B cell (primary cell): ENCODE measurements around the gene RING1. TPM values are rescaled to one million over a fixed set of nuclear protein-coding genes. Genes with fewer than 3 reads are reported as not detected.

ENCODE experiments used
- ATAC-seq: fragments of 200-7000 bp; cut with Tn5 transposase; one replicate; pipeline ENCODE4 v1.10.0; 2021; ENCODE audit warnings: low read depth, mild to moderate bottlenecking, moderate number of reproducible peaks, moderate library complexity
- CTCF ChIA-PET: fragments of 350-600 bp; sonication (Branson Sonifier 250); formaldehyde crosslinking; loops from one replicate; lab custom pipeline; 2021; ENCODE audit warnings: antibody characterized with exemption, inconsistent platforms; lab: Charles Lee
- POLR2A ChIA-PET: fragments of 350-600 bp; sonication (Branson Sonifier 250); formaldehyde crosslinking; loops from one replicate; lab custom pipeline; 2021; ENCODE audit warnings: antibody characterized with exemption; lab: Charles Lee
- DNase-seq: peaks from one replicate; pipeline ENCODE4 v3.0.0; 2013
- H2AFZ ChIP-seq: 2 replicates; pipeline ENCODE4 v1.6.1; 2012; ENCODE audit warnings: mild to moderate bottlenecking, low read depth, low read length; ENCODE audit not compliant: insufficient read depth, poor library complexity, severe bottlenecking
- H3K27ac ChIP-seq, 2 donors: 1 replicate in 1 of 2; 2 replicates in 1 of 2; pipeline ENCODE4 v1.5.1; 2012 to 2013; ENCODE audit warnings: low read length in 2 of 2, mild to moderate bottlenecking in 2 of 2, moderate library complexity in 1 of 2
- H3K27me3 ChIP-seq, 4 experiments: fragments of 200-600 bp in 1 of 4; sonication (generic) in 1 of 4; replicated peaks in 1 of 4; 1 replicate in 2 of 4; 2 replicates in 2 of 4; pipeline versions ENCODE4 v1.6.1 to v1.7.0; 2013 to 2016; ENCODE audit warnings: low read length in 3 of 4, mild to moderate bottlenecking in 2 of 4, mixed read lengths in 1 of 4, moderate library complexity in 1 of 4; ENCODE audit not compliant: insufficient read depth in 4 of 4, control insufficient read depth in 3 of 4; ENCODE audit errors: control extremely low read depth in 1 of 4
- H3K36me3 ChIP-seq, 2 experiments: replicated peaks in 1 of 2; 1 replicate in 1 of 2; 2 replicates in 1 of 2; pipeline versions ENCODE4 v1.6.1 to v1.7.1; 2013; ENCODE audit warnings: low read length in 1 of 2; ENCODE audit not compliant: insufficient read depth in 2 of 2, control insufficient read depth in 1 of 2; ENCODE audit errors: control extremely low read depth in 1 of 2, extremely low read depth in 1 of 2
- H3K4me1 ChIP-seq, 2 donors: fragments of 200-600 bp in 1 of 2; sonication (generic) in 1 of 2; 1 replicate in 1 of 2; 2 replicates in 1 of 2; pipeline versions ENCODE4 v1.5.1 to v1.6.1; 2013 to 2017; ENCODE audit warnings: low read length in 2 of 2; ENCODE audit not compliant: control insufficient read depth in 2 of 2, insufficient read depth in 2 of 2
- H3K4me2 ChIP-seq: replicated peaks from 2 replicates; pipeline ENCODE3; 2012; ENCODE audit warnings: mild to moderate bottlenecking, low read depth, low read length; ENCODE audit not compliant: poor library complexity, severe bottlenecking
- H3K4me3 ChIP-seq, 5 experiments: fragments of 200-600 bp in 1 of 5; sonication (generic) in 1 of 5; 1 replicate in 3 of 5; 2 replicates in 2 of 5; pipeline versions ENCODE4 v1.5.1 to v1.7.0; 2011 to 2016; ENCODE audit warnings: low read length in 4 of 5, mild to moderate bottlenecking in 4 of 5, low read depth in 2 of 5, control low read depth in 1 of 5, moderate library complexity in 1 of 5; ENCODE audit not compliant: insufficient read depth in 1 of 5; ENCODE audit errors: control extremely low read depth in 1 of 5, extremely low read depth in 1 of 5
- H3K79me2 ChIP-seq: fragments of 200-600 bp; sonication (generic); one replicate; pipeline ENCODE4 v1.6.0; 2016; ENCODE audit warnings: low read length; ENCODE audit not compliant: control insufficient read depth, insufficient read depth
- H3K9ac ChIP-seq: fragments of 200-600 bp; sonication (generic); 2 replicates; pipeline ENCODE4 v1.6.1; 2017; ENCODE audit warnings: mild to moderate bottlenecking, low read length, moderate library complexity
- H3K9me3 ChIP-seq, 3 donors: one replicate each; pipeline versions ENCODE4 v1.6.1 to v1.7.1; 2013; ENCODE audit warnings: low read length in 2 of 3; ENCODE audit not compliant: control insufficient read depth in 2 of 3, insufficient read depth in 1 of 3; ENCODE audit errors: control extremely low read depth in 1 of 3
- H4K20me1 ChIP-seq: 2 replicates; pipeline ENCODE4 v1.6.0; 2012; ENCODE audit warnings: mild to moderate bottlenecking, low read length; ENCODE audit not compliant: insufficient read depth, control insufficient read depth, poor library complexity, severe bottlenecking
- H3K27ac Mint-ChIP-seq: one replicate; pipeline ENCODE4 v1.8.0; 2021; ENCODE audit warnings: mixed read lengths
- H3K27me3 Mint-ChIP-seq: one replicate; pipeline ENCODE4 v1.8.0; 2021; ENCODE audit warnings: mixed read lengths
- H3K4me1 Mint-ChIP-seq: one replicate; pipeline ENCODE4 v1.8.0; 2021; ENCODE audit warnings: mixed read lengths
- H3K4me3 Mint-ChIP-seq: one replicate; pipeline ENCODE4 v1.8.0; 2021; ENCODE audit warnings: mixed read lengths
- H3K9me3 Mint-ChIP-seq: one replicate; pipeline ENCODE4 v1.8.0; 2022; ENCODE audit warnings: mixed read lengths; ENCODE audit not compliant: insufficient read depth
- CTCF ChIP-seq: fragments of 200-600 bp; IDR thresholded peaks from one replicate; pipeline ENCODE4 v1.8.0; 2022; ENCODE audit warnings: antibody characterized with exemption, mild to moderate bottlenecking
- EZH2 ChIP-seq: IDR thresholded peaks from 2 replicates; pipeline ENCODE4 v1.6.1; 2012; ENCODE audit warnings: borderline replicate concordance, low read depth, mild to moderate bottlenecking, moderate library complexity, low read length; ENCODE audit not compliant: insufficient read depth, poor library complexity, severe bottlenecking
- WGBS: methylation state at CpG from one replicate; pipeline ENCODE4 v1.1.5; 2013; ENCODE audit warnings: missing lambda C conversion rate; ENCODE audit not compliant: insufficient coverage; 5-methylcytosine and 5-hydroxymethylcytosine counted together
- intact Hi-C: fragments of 100-400 bp; cut with micrococcal nuclease; formaldehyde crosslinking; loops from one replicate; pipeline ENCODE4 v1.10.0; 2022
- polyA plus RNA-seq: library from polyadenylated mRNA; depleted of rRNA; stranded (reverse); fragments of >200 nt; gene quantifications from 2 replicates; pipeline ENCODE4 v1.2.3, GENCODE V29; 2012
- total RNA-seq, 2 donors: library from RNA; stranded (reverse); fragments of 120-200 nt in 1 of 2; gene quantifications; 1 replicate in 1 of 2; 2 replicates in 1 of 2; pipeline versions ENCODE4 v1.2.3 to v1.2.4, GENCODE V29; 2013 to 2022

Gene RING1
- total and polyA plus RNA-seq, 2 donors (not counting 1 experiment from before 2014, with no cell fraction given) = 37.1 to 44.2 TPM

- no peak for ATAC-seq
- POLR2A ChIA-PET = interaction anchor here (0.8 kb wide), 1 partner anchor 36 kb away, joined by 3 read pairs; the partner anchor contains the start of genes RPS18 and VPS52
- no peak for TF ChIP-seq CTCF
- Mint-ChIP-seq H3K4me3 (no peak overlapping the region), H3K4me1 (no peaks in the 10 kb centered on the region), H3K27ac (no peak overlapping the region), H3K9me3 (no peaks in the 10 kb centered on the region), H3K27me3 (peaks cover 51% of the 10 kb centered on the region)
- Histone ChIP-seq H3K79me2 (no peaks in the 10 kb centered on the region), H3K27me3 (peaks cover 0 to 24% (median 3%) of the 10 kb centered on the region in 4 experiments), H2AFZ (no peak overlapping the region), H3K9me3 (no peaks in the 10 kb centered on the region), H3K27ac (no peak overlapping the region), H3K4me1 (no peaks in the 10 kb centered on the region), H3K4me3 (no peak overlapping the region), H3K4me2 (no peak overlapping the region), H3K9ac (no peak overlapping the region), H4K20me1 (no peaks in the 10 kb centered on the region), H3K36me3 (no peaks in the 10 kb centered on the region)
- no peak for DNase-seq
- intact Hi-C loops = no loop called here
- whole genome bisulfite sequencing = 78% methylated on average over 4 of the region's 6 CpGs
- CTCF ChIA-PET = interaction anchor here (0.7 to 1.3 kb wide), 2 partner anchors 52 to 141 kb away, joined by 3 read pairs; no protein-coding TSS in a partner anchor
Measured at GRCh38 chr6:33235221-33235634, 26.9 kb downstream of the RING1 start.

- Histone ChIP-seq H3K9me3 (no peaks in the 10 kb centered on the region), H3K27ac (no peak overlapping the region), H3K27me3 (peaks cover 0 to 24% (median 3%) of the 10 kb centered on the region in 4 experiments), H3K9ac (no peak overlapping the region), H4K20me1 (no peaks in the 10 kb centered on the region), H3K4me1 (no peaks in the 10 kb centered on the region), H3K4me2 (no peak overlapping the region), H2AFZ (no peak overlapping the region), H3K36me3 (no peaks in the 10 kb centered on the region), H3K79me2 (no peaks in the 10 kb centered on the region), H3K4me3 (no peak overlapping the region)
- no peak overlapping the region for H3K27ac Mint-ChIP-seq
- peaks cover 55% of the 10 kb centered on the region for H3K27me3 Mint-ChIP-seq
- intact Hi-C loops = no loop called here
- DNase-seq (no peak), ATAC-seq (no peak)
- ChIA-PET POLR2A (interaction anchor here (0.5 to 0.7 kb wide), 2 partner anchors 10 to 155 kb away, joined by 3 to 5 read pairs; no protein-coding TSS in a partner anchor), CTCF (interaction anchor here (0.6 to 1.5 kb wide), 4 partner anchors 12 to 806 kb away, joined by 3 to 7 read pairs (median 3); no protein-coding TSS in a partner anchor)
- H3K4me1 Mint-ChIP-seq = no peaks in the 10 kb centered on the region
- no peaks in the 10 kb centered on the region for H3K9me3 Mint-ChIP-seq
- no peak for TF ChIP-seq EZH2
- no peak for TF ChIP-seq CTCF
- H3K4me3 Mint-ChIP-seq = no peak overlapping the region
Measured at GRCh38 chr6:33236328-33236727, 28.0 kb downstream of the RING1 start.
